ENCODE data around the gene STXBP4. TPM values are rescaled to one million over a fixed set of nuclear protein-coding genes. Genes with fewer than 3 reads are reported as not detected.

Gene STXBP4
- total RNA-seq, 1 experiment from 2014 or later: 12.0 TPM

GRCh38 chr17:55198690-55199370 lies 230.3 kb downstream of the STXBP4 start (continued):
- TF ChIP-seq STAT6 (CRISPR knock-in tag; conservative IDR thresholded peaks at IDR 0.05; ENCODE audit: low read depth) (no peak), CTCF (IDR thresholded peaks at IDR 0.05) (no peak), MLX (CRISPR knock-in tag; IDR thresholded peaks at IDR 0.05) (no peak)

- ChIA-PET POLR2A (no interaction called here), CTCF (interaction anchor here (1.0 kb wide), 2 partner anchors 31 to 195 kb away, joined by 3 to 4 read pairs; no protein-coding TSS in a partner anchor)
- Mint-ChIP-seq H3K4me1 (peaks cover 15% of the 10 kb centered on the region), H3K36me3 (peaks cover 12% of the 10 kb centered on the region), H3K4me3 (no peak overlapping the region), H3K27ac (no peak overlapping the region), H3K27me3 (ENCODE audit: low read depth) (peaks cover 2% of the 10 kb centered on the region; the same call in 1 of the 2 replicates), H3K9me3 (peaks cover 18% of the 10 kb centered on the region)
- ATAC-seq (no peak), DNase-seq (ENCODE audit: low spot score) (no peak)
- TF ChIP-seq FOXJ3 (CRISPR knock-in tag; IDR thresholded peaks at IDR 0.05; ENCODE audit: borderline replicate concordance) (no peak), OVOL2 (CRISPR knock-in tag; IDR thresholded peaks at IDR 0.05; ENCODE audit: borderline replicate concordance) (no peak), NR3C1 (CRISPR knock-in tag; conservative IDR thresholded peaks at IDR 0.05; ENCODE audit: low read depth) (no peak), SOX15 (CRISPR knock-in tag; IDR thresholded peaks at IDR 0.05) (no peak), TP53 (CRISPR knock-in tag; IDR thresholded peaks at IDR 0.05) (no peak), ARID4B (CRISPR knock-in tag; IDR thresholded peaks at IDR 0.05; ENCODE audit: borderline replicate concordance) (no peak), IRF2 (CRISPR knock-in tag; IDR thresholded peaks at IDR 0.05; ENCODE audit: borderline replicate concordance, low read depth) (no peak), ZBTB43 (CRISPR knock-in tag; IDR thresholded peaks at IDR 0.05) (no peak), CTCF (IDR thresholded peaks at IDR 0.05) (no peak), ZNF423 (CRISPR knock-in tag; IDR thresholded peaks at IDR 0.05) (no peak), SP1 (CRISPR knock-in tag; conservative IDR thresholded peaks at IDR 0.05) (no peak), GTF2I (CRISPR knock-in tag; conservative IDR thresholded peaks at IDR 0.05) (no peak), ZNF532 (CRISPR knock-in tag; IDR thresholded peaks at IDR 0.05; ENCODE audit: borderline replicate concordance) (no peak), NFATC4 (CRISPR knock-in tag; IDR thresholded peaks at IDR 0.05) (no peak), ZNF138 (CRISPR knock-in tag; conservative IDR thresholded peaks at IDR 0.05) (no peak), NR2C2 (CRISPR knock-in tag; IDR thresholded peaks at IDR 0.05) (no peak)
Measured at GRCh38 chr17:55200904-55201303, 232.3 kb downstream of the STXBP4 start.

Data from WTC11 (cell line).